Stomach (tissue), 9 donors: ENCODE measurements around the gene TEDC1. TPM values are rescaled to one million over a fixed set of nuclear protein-coding genes. Genes with fewer than 3 reads are reported as not detected.

Source experiments
- DNase-seq, 2 donors: peaks; one replicate each; pipeline versions ENCODE4 v3.0.0 to v3.0.0-alpha.2; 2013 to 2019
- H3K27ac ChIP-seq, 5 donors: fragments of 200-600 bp in 4 of 5; sonication (generic) in 4 of 5; one replicate each; pipeline ENCODE4 v1.5.1; 2013 to 2019; ENCODE audit warnings: mild to moderate bottlenecking in 1 of 5, moderate library complexity in 1 of 5
- H3K27me3 ChIP-seq, 3 donors: fragments of 200-600 bp; sonication (generic); one replicate each; pipeline ENCODE4 v1.5.1; 2017 to 2019; ENCODE audit warnings: mixed run types in 1 of 3
- H3K36me3 ChIP-seq, 4 donors: fragments of 200-600 bp; sonication (generic); 1 replicate in 3 of 4; 2 replicates in 1 of 4; pipeline ENCODE4 v1.5.1; 2016 to 2019
- H3K4me1 ChIP-seq, 4 donors: fragments of 200-600 bp; sonication (generic); one replicate each; pipeline ENCODE4 v1.5.1; 2016 to 2019
- H3K4me3 ChIP-seq, 4 donors: fragments of 200-600 bp; sonication (generic) in 3 of 4; one replicate each; pipeline ENCODE4 v1.5.1; 2016 to 2019; ENCODE audit warnings: mild to moderate bottlenecking in 1 of 4
- H3K9me3 ChIP-seq, 4 donors: fragments of 200-600 bp; sonication (generic); one replicate each; pipeline ENCODE4 v1.5.1; 2016 to 2019
- EP300 ChIP-seq: sonication (generic); formaldehyde crosslinking; IDR thresholded peaks from one replicate; pipeline ENCODE4 v1.6.1; 2017; ENCODE audit warnings: antibody characterized with exemption
- POLR2A ChIP-seq, 4 donors: fragments of 450-650 bp; IDR thresholded peaks; one replicate each; pipeline ENCODE4 v1.6.1; 2016; ENCODE audit warnings: antibody characterized with exemption in 4 of 4, control low read depth in 2 of 4, mild to moderate bottlenecking in 1 of 4, moderate library complexity in 1 of 4
- POLR2AphosphoS5 ChIP-seq, 3 donors: sonication (generic); formaldehyde crosslinking; IDR thresholded peaks; one replicate each; pipeline ENCODE4 v1.6.1; 2016; ENCODE audit warnings: antibody characterized with exemption in 3 of 3
- WGBS, 5 donors: extraction: QIAGEN DNeasy Blood & Tissue Kit in 3 of 5; methylation state at CpG; one replicate each; pipeline versions ENCODE4 v1.1.5 to v1.1.7; 2013 to 2018; 5-methylcytosine and 5-hydroxymethylcytosine counted together
- intact Hi-C: fragments of 100-400 bp; cut with DNase I; formaldehyde crosslinking; loops from one replicate; pipeline ENCODE4 v1.15.1; 2023; ENCODE audit warnings: low total_unique reads
- polyA plus RNA-seq, 3 donors: library from polyadenylated mRNA; stranded (reverse); fragments of 200-250 nt; gene quantifications; one replicate each; pipeline ENCODE4 v1.2.3, GENCODE V29; 2013
- total RNA-seq, 5 donors: library from RNA; depleted of rRNA; stranded (reverse); fragments of >200 nt; gene quantifications; one replicate each; pipeline versions ENCODE4 v1.1.0 to v1.2.3, GENCODE V29; 2014 to 2016
- TF ChIP-seq, protein P1 (sequence below), 7 experiments: fragments of 450-650 bp in 4 of 7; fragments of 200-600 bp in 3 of 7; sonication (generic) in 3 of 7; IDR thresholded peaks; one replicate each; pipeline ENCODE4 v1.5.1; 2016 to 2019; ENCODE audit warnings: antibody characterized with exemption in 7 of 7, control low read depth in 2 of 7, mild to moderate bottlenecking in 1 of 7
- donor health status: healthy with polysubstance abuse.
- donor health status: Bipolar disorder and iron deficiency.
- donor health status: healthy.

TEDC1 gene
- total and polyA plus RNA-seq, 8 donors: 3.0 to 167 (median 17.9) TPM

DNA sequence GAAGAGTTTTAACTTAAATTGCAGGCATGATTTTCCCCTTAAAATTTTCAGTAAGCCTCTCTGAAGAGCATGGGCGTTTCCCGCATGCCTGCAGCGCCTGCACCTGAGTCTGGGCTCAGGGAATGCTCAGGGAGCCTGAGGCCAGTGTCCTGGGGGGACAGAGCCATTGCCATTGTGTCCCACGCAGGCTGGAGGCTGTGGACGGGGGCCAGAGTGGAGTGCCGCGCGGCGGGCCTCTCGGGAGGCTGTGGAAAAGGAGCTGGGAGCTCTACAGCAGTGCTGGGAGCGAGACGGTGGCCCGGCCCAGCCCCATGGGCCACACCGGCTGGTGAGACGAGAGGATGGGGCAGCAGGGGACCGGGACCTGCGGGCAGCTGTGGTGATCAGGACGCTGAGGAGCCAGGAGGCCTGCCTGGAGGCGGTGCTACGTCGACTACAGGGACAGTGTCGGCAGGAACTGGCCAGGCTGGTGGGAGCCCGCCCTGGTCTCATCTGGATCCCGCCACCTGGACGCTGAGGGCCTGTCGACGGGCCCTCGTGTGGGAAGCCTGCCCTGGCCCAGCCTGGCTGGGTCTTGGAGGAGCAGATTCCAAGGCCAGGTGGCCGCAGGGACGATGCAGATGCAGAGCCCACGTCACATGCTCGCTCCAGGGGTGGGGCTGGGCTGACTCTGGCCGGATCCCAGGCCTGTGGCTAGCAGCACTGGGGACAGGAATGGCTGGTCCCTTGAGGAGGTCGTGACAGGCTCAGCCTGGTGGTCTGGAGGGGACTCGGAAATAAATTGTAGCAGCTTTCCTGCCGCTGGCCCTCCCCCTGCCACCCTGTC, 7.6 kb downstream of the TEDC1 start:
- H3K4me1 ChIP-seq: peaks cover 0 to 6% (median 2%) of the 10 kb centered on the region in 4 donors
- peak in 1 of 2 donors; percentile 30 for DNase-seq
- 83 to 90% (median 89%) methylated on average over 18 to 36 of the region's 36 CpGs for WGBS, 5 donors
- intact Hi-C loops: no loop called here
- TF ChIP-seq POLR2A (IDR thresholded peaks at IDR 0.05) (no peak), POLR2AphosphoS5 (IDR thresholded peaks at IDR 0.05) (no peak), EP300 (no peak)
- TF ChIP-seq, protein P1, sequence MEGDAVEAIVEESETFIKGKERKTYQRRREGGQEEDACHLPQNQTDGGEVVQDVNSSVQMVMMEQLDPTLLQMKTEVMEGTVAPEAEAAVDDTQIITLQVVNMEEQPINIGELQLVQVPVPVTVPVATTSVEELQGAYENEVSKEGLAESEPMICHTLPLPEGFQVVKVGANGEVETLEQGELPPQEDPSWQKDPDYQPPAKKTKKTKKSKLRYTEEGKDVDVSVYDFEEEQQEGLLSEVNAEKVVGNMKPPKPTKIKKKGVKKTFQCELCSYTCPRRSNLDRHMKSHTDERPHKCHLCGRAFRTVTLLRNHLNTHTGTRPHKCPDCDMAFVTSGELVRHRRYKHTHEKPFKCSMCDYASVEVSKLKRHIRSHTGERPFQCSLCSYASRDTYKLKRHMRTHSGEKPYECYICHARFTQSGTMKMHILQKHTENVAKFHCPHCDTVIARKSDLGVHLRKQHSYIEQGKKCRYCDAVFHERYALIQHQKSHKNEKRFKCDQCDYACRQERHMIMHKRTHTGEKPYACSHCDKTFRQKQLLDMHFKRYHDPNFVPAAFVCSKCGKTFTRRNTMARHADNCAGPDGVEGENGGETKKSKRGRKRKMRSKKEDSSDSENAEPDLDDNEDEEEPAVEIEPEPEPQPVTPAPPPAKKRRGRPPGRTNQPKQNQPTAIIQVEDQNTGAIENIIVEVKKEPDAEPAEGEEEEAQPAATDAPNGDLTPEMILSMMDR (IDR thresholded peaks at IDR 0.05): no peak
- H3K36me3 ChIP-seq: peaks cover 0 to 10% (median 0%) of the 10 kb centered on the region in 4 donors
- H3K27me3 ChIP-seq: no peaks in the 10 kb centered on the region
- no peak overlapping the region for H3K4me3 ChIP-seq
- H3K27ac ChIP-seq: no peak overlapping the region
- no peaks in the 10 kb centered on the region for H3K9me3 ChIP-seq

DNA sequence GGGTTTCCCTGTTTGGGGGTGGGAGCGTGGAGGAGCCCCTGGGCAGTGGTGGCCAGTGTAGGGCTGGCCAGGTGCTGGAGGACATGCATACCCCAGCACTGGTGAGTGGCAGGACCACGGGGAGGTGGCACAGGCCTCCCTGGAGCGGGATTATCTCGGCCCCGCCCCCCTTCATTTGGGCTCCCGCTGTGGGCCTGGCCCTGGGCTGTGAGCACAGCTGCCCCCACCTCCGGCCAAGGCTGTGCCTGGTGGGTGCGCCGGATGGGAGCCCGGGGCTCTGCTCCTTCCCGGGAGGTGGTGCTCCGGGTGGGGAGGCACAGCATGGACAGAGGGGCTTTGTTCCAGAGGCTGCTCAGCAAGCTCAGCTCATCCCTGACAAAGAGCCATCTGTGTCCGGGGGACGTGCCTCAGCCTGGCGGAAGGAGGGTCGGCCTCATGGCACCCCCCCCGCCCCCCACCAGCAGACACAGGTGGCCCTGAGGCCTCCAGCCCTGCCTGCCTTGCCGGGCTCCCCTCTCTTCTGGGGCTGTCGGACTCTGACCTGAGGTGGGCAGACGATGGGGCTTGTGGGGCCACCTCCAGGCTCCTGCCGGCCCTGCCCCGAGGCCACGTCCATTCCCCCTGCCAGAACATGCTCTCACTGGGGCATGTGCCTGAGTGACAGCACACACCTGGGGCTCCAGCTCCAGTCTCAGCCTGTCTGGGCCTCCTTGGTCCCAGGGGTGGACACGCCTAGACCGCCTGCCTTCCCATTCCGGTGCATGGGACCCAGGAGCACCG, 8.4 kb downstream of the TEDC1 start:
- no peaks in the 10 kb centered on the region for H3K9me3 ChIP-seq
- 68 to 77% (median 72%) methylated on average over 7 to 27 of the region's 27 CpGs for whole genome bisulfite sequencing, 5 donors
- H3K4me1 ChIP-seq: peaks cover 0 to 6% (median 2%) of the 10 kb centered on the region in 4 donors
- intact Hi-C loops: loop anchor here (10.0 kb wide), 1 partner anchor 115 kb away; no protein-coding TSS in a partner anchor
- DNase-seq: peak in 1 of 2 donors; percentile 73
- no peaks in the 10 kb centered on the region for H3K27me3 ChIP-seq
- TF ChIP-seq EP300 (no peak), POLR2A (IDR thresholded peaks at IDR 0.05) (no peak), POLR2AphosphoS5 (IDR thresholded peaks at IDR 0.05) (no peak)
- TF ChIP-seq, protein P1 (IDR thresholded peaks at IDR 0.05): no peak
- H3K4me3 ChIP-seq: no peak overlapping the region
- no peak overlapping the region for H3K27ac ChIP-seq
- H3K36me3 ChIP-seq: peaks cover 0 to 10% (median 0%) of the 10 kb centered on the region in 4 donors

DNA sequence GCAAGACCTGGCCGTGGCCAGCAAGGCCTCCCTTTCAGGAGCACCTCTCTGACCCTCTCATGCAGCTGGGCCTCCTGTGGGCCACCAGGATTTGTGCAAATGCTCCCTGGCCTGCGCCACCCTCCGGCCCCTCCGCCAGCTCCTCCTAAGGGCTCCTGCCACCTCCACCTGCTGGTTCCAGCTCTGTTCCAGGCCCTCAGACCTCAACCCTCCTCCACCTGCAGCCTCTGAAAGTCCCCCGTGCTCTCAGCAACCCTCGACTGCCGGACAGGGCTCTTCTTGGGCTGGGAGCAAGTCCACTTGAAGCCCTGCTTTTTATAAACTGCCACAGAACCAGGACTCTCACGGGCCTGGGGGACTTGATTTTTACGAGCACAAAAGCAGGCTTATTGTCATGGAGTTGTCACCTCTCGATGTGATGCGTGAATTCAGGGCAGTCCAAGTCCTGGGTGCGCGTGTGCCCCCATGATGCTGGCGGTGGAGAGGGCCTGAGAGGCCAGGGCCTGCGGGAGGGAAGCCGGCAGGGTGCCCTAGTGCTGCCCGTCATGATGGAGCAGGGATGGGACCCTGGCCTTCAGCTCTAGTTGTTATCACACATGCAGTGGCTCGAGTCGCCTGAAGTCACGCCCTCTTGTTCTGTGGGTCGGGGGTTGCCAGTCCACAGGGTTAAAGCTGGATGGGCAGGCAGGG, 9.1 kb downstream of the TEDC1 start:
- WGBS, 5 donors: 80 to 91% (median 84%) methylated on average over 12 to 21 of the region's 21 CpGs
- no peaks in the 10 kb centered on the region for H3K9me3 ChIP-seq
- no peaks in the 10 kb centered on the region for H3K27me3 ChIP-seq
- intact Hi-C loops: loop anchor here (10.0 kb wide), 1 partner anchor 115 kb away; no protein-coding TSS in a partner anchor
- TF ChIP-seq EP300 (no peak), POLR2A (IDR thresholded peaks at IDR 0.05) (no peak), POLR2AphosphoS5 (IDR thresholded peaks at IDR 0.05) (no peak)
- TF ChIP-seq, protein P1 (IDR thresholded peaks at IDR 0.05): no peak
- H3K4me3 ChIP-seq: no peak overlapping the region
- no peak for DNase-seq
- peaks cover 0 to 10% (median 0%) of the 10 kb centered on the region in 4 donors for H3K36me3 ChIP-seq
- H3K27ac ChIP-seq: no peak overlapping the region
- peaks cover 0 to 6% (median 2%) of the 10 kb centered on the region in 4 donors for H3K4me1 ChIP-seq

DNA sequence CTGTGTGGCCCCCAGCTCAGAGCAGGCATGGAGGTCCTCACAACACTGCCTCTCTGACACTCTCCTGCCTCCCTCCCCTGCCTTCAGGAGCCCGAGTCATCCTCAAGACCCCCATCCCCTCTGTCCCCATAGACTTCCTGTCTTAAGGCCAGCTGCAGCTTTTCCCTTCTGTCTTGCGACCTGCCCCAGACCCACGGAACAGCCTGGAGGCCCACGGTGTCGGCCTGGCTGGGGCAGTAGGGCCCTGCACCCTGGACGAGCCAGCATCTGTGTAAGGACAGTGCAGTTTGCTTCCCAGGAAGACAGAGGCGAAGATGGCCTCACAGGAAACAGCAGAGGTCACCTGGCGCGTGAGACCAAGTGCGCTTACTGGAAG, 9.7 kb downstream of the TEDC1 start:
- intact Hi-C loops: loop anchor here (10.0 kb wide), 1 partner anchor 116 kb away; no protein-coding TSS in a partner anchor
- WGBS, 5 donors: 68 to 75% (median 72%) methylated on average over 10 of the region's 10 CpGs

More for the DNA sequence above, 9.7 kb downstream of the TEDC1 start:
- DNase-seq: no peak
- no peak for TF ChIP-seq POLR2AphosphoS5 (IDR thresholded peaks at IDR 0.05)
- no peak for TF ChIP-seq EP300
- TF ChIP-seq, protein P1 (IDR thresholded peaks at IDR 0.05): no peak
- no peak for TF ChIP-seq POLR2A (IDR thresholded peaks at IDR 0.05)
- peaks cover 0 to 1% (median under 1%) of the 10 kb centered on the region in 4 donors for H3K4me1 ChIP-seq
- no peaks in the 10 kb centered on the region for H3K27me3 ChIP-seq
- no peak overlapping the region for H3K4me3 ChIP-seq
- peaks cover 0 to 10% (median 0%) of the 10 kb centered on the region in 4 donors for H3K36me3 ChIP-seq
- no peak overlapping the region for H3K27ac ChIP-seq
- H3K9me3 ChIP-seq: no peaks in the 10 kb centered on the region
